Pancreas (tissue), 10 donors: ENCODE data around the gene TMEM95. TPM values are rescaled to one million over a fixed set of nuclear protein-coding genes. Genes with fewer than 3 reads are reported as not detected.

Source experiments
- ATAC-seq, 4 donors: fragments of 200-7000 bp; cut with Tn5 transposase; one replicate each; pipeline versions ENCODE4 v1.8.0 to v1.9.1; 2020; ENCODE audit warnings: mild to moderate bottlenecking in 4 of 4, moderate library complexity in 4 of 4
- DNase-seq, 6 donors: peaks; one replicate each; pipeline ENCODE4 v3.0.0-alpha.2; 2020
- FAIRE-seq: peaks from 2 replicates; lab custom pipeline; 2012; peaks lifted over from hg19 to GRCh38; lab: Jason Lieb, UNC
- H3K27ac ChIP-seq, 4 donors: fragments of 200-600 bp; sonication (generic); 1 replicate in 3 of 4; 2 replicates in 1 of 4; pipeline versions ENCODE4 v1.5.0 to v1.8.0; 2020
- H3K27me3 ChIP-seq, 4 donors: fragments of 200-600 bp; one replicate each; pipeline ENCODE4 v1.8.0; 2021
- H3K36me3 ChIP-seq, 3 donors: fragments of 200-600 bp; sonication (generic) in 1 of 3; one replicate each; pipeline versions ENCODE4 v1.5.0 to v1.8.0; 2020 to 2021
- H3K4me1 ChIP-seq, 3 donors: fragments of 200-600 bp; one replicate each; pipeline ENCODE4 v1.8.0; 2021
- H3K4me3 ChIP-seq, 4 donors: fragments of 200-600 bp; sonication (generic) in 2 of 4; one replicate each; pipeline versions ENCODE4 v1.5.0 to v1.8.0; 2020 to 2021
- H3K9me3 ChIP-seq, 4 donors: fragments of 200-600 bp; one replicate each; pipeline ENCODE4 v1.8.0; 2021
- CTCF ChIP-seq, 4 donors: fragments of 200-600 bp; sonication (generic) in 3 of 4; IDR thresholded peaks; one replicate each; pipeline versions ENCODE4 v1.5.0 to v1.8.0; 2021; ENCODE audit warnings: antibody characterized with exemption in 4 of 4
- WGBS, 2 donors: extraction: QIAGEN DNeasy Blood & Tissue Kit; methylation state at CpG; one replicate each; pipeline ENCODE4 v1.1.7; 2013; 5-methylcytosine and 5-hydroxymethylcytosine counted together
- intact Hi-C, 3 donors: fragments of 100-400 bp; cut with DNase I; formaldehyde crosslinking; loops; one replicate each; pipeline versions ENCODE4 v1.11.1 to v1.14.2; 2022
- polyA plus RNA-seq, 2 donors: library from polyadenylated mRNA; stranded (reverse); fragments of 200-250 nt; gene quantifications; one replicate each; pipeline ENCODE4 v1.2.3, GENCODE V29; 2013
- total RNA-seq, 6 donors: library from RNA; stranded (reverse); fragmentation: NEBNext Ultra II Directional in 4 of 6; extraction: Animal tissue kit (Norgen Biotek cat#: 25700) in 4 of 6; gene quantifications; one replicate each; pipeline versions ENCODE4 v1.2.1 to v1.2.4, GENCODE V29; 2021 to 2023
- donor health status: healthy with polysubstance abuse.
- donor health status: DM: no; HTN: no; CAD: no; lungs with moderate emphysema.
- donor health status: DM: no; HTN: no; CAD: no.
- donor health status: control.
- donor health status: control.
- donor health status: Bipolar disorder and iron deficiency.
- donor health status: DM: yes; HTN: yes; CAD: no.
- donor health status: DM: no; HTN: no; CAD: no.
- donor health status: DM: no; HTN: no; CAD: no.
- donor health status: DM: yes; HTN: yes; CAD: no.

TMEM95 gene
- total and polyA plus RNA-seq, 8 donors, result not detected

- Histone ChIP-seq H3K36me3 (no peaks in the 10 kb centered on the region), H3K27ac (no peak overlapping the region), H3K4me3 (no peak overlapping the region), H3K4me1 (no peaks in the 10 kb centered on the region), H3K9me3 (no peaks in the 10 kb centered on the region), H3K27me3 (no peaks in the 10 kb centered on the region)
- FAIRE-seq (no peak), DNase-seq (no peak), ATAC-seq (no peak)
- intact Hi-C loops, result no loop called here
- WGBS, 2 donors, result 79 to 85% methylated on average over 2 of the region's 2 CpGs
- TF ChIP-seq CTCF (IDR thresholded peaks at IDR 0.05), result no peak
These were observed 19.4 kb downstream of the TMEM95 start for GRCh38 chr17:7374353-7374752.

GRCh38 chr17:7379134-7379533 lies 24.2 kb downstream of the TMEM95 start:
- 92 to 97% methylated on average over 3 of the region's 3 CpGs for WGBS, 2 donors
- Histone ChIP-seq H3K9me3 (no peaks in the 10 kb centered on the region), H3K27me3 (no peaks in the 10 kb centered on the region), H3K4me1 (peaks cover 6 to 11% (median 8%) of the 10 kb centered on the region in 3 donors), H3K27ac (no peak overlapping the region), H3K36me3 (no peaks in the 10 kb centered on the region), H3K4me3 (no peak overlapping the region)
- DNase-seq, result no peak
- no peak for TF ChIP-seq CTCF (IDR thresholded peaks at IDR 0.05)
- no peak for FAIRE-seq
- intact Hi-C loops, result no loop called here
- ATAC-seq, result no peak

- peak overlapping the region; percentile 56 to 77 (median 74) for H3K27ac ChIP-seq
- TF ChIP-seq CTCF (IDR thresholded peaks at IDR 0.05), result no peak
- intact Hi-C loops, result no loop called here
- peak overlapping the region; percentile 55 to 78 (median 64) for H3K4me3 ChIP-seq
- H3K9me3 ChIP-seq, result no peaks in the 10 kb centered on the region
- no peak for FAIRE-seq
- 4 to 6% methylated on average over 7 of the region's 7 CpGs for WGBS, 2 donors
- DNase-seq, result peak; percentile 69 to 79 (median 78)
- no peaks in the 10 kb centered on the region for H3K36me3 ChIP-seq
- H3K4me1 ChIP-seq, result peaks cover 6 to 11% (median 8%) of the 10 kb centered on the region in 3 donors
- H3K27me3 ChIP-seq, result no peaks in the 10 kb centered on the region
- peak; percentile 65 to 85 (median 78) for ATAC-seq
These were observed 25.4 kb downstream of the TMEM95 start for GRCh38 chr17:7380321-7380720.

GRCh38 chr17:7380855-7381683 lies 26.1 kb downstream of the TMEM95 start, which contains the start of gene TNK1:
TSS of gene TNK1 (plus strand) at chr17:7381089. CDS start at chr17:7382927, 1,838 bp downstream.
- intact Hi-C loops, result no loop called here
- TF ChIP-seq CTCF (IDR thresholded peaks at IDR 0.05), result no peak
- Histone ChIP-seq H3K4me1 (peaks cover 6 to 11% (median 8%) of the 10 kb centered on the region in 3 donors), H3K27me3 (no peaks in the 10 kb centered on the region), H3K4me3 (peak within 1 kb of the TSS; percentile 55 to 78 (median 64)), H3K9me3 (no peaks in the 10 kb centered on the region), H3K36me3 (no peaks in the 10 kb centered on the region), H3K27ac (peak within 1 kb of the TSS; percentile 56 to 77 (median 74))
- ATAC-seq (peak; percentile 89 to 93 (median 90)), DNase-seq (peak; percentile 75 to 92 (median 82)), FAIRE-seq (no peak)
- 1% methylated on average over 48 to 52 of the region's 52 CpGs for whole genome bisulfite sequencing, 2 donors

GRCh38 chr17:7382901-7383300 lies 27.9 kb downstream of the TMEM95 start:
- FAIRE-seq (no peak), DNase-seq (no peak), ATAC-seq (no peak)
- Histone ChIP-seq H3K36me3 (no peaks in the 10 kb centered on the region), H3K27me3 (no peaks in the 10 kb centered on the region), H3K4me3 (no peak overlapping the region), H3K9me3 (no peaks in the 10 kb centered on the region), H3K27ac (no peak overlapping the region), H3K4me1 (peaks cover 6 to 11% (median 8%) of the 10 kb centered on the region in 3 donors)
- 91 to 93% methylated on average over 10 of the region's 10 CpGs for WGBS, 2 donors
- intact Hi-C loops, result no loop called here
- no peak for TF ChIP-seq CTCF (IDR thresholded peaks at IDR 0.05)
